OCI-LY1 (cell line): ENCODE measurements around the gene NKAIN2.

Source experiments
- H2AFZ ChIP-seq: fragments of 200-600 bp; sonication (generic), shearing (Covaris generic); 2 replicates; pipeline ENCODE4 v1.6.0; 2014; ENCODE audit warnings: antibody characterized with exemption, mild to moderate bottlenecking, low read length
- H3F3A ChIP-seq: fragments of 200-600 bp; sonication (generic), shearing (Covaris generic); 2 replicates; pipeline ENCODE4 v1.6.0; 2014; ENCODE audit warnings: mild to moderate bottlenecking, antibody characterized with exemption, low read length, moderate library complexity; ENCODE audit not compliant: insufficient read depth
- H3K27ac ChIP-seq: fragments of 200-600 bp; sonication (generic); 2 replicates; pipeline ENCODE4 v1.5.1; 2014; ENCODE audit warnings: low read length, mixed run types, mild to moderate bottlenecking, low read depth; ENCODE audit not compliant: poor library complexity, severe bottlenecking
- H3K27me3 ChIP-seq: fragments of 200-600 bp; sonication (generic); 2 replicates; pipeline ENCODE4 v1.6.0; 2014; ENCODE audit warnings: antibody characterized with exemption, mild to moderate bottlenecking, low read length, moderate library complexity; ENCODE audit not compliant: insufficient read depth
- H3K36me3 ChIP-seq: fragments of 200-600 bp; sonication (generic); 2 replicates; pipeline ENCODE4 v1.6.1; 2014; ENCODE audit warnings: mild to moderate bottlenecking, antibody characterized with exemption, low read length, moderate library complexity, mixed read lengths; ENCODE audit not compliant: insufficient read depth
- H3K4me1 ChIP-seq: fragments of 200-600 bp; sonication (generic); 2 replicates; pipeline ENCODE4 v1.5.1; 2014; ENCODE audit warnings: mild to moderate bottlenecking, low read length, moderate library complexity; ENCODE audit not compliant: insufficient read depth, severe bottlenecking
- H3K4me2 ChIP-seq: fragments of 200-600 bp; sonication (generic), shearing (Covaris generic); 2 replicates; pipeline ENCODE4 v1.6.1; 2014; ENCODE audit warnings: low read length
- H3K4me3 ChIP-seq: fragments of 200-600 bp; sonication (generic); 2 replicates; pipeline ENCODE4 v1.5.1; 2014; ENCODE audit warnings: low read length, low read depth, mild to moderate bottlenecking, mixed read lengths; ENCODE audit not compliant: poor library complexity, severe bottlenecking
- H3K79me2 ChIP-seq: fragments of 200-600 bp; shearing (Covaris generic); 2 replicates; pipeline ENCODE4 v1.6.1; 2016; ENCODE audit warnings: mixed run types, low read length, mixed read lengths; ENCODE audit not compliant: insufficient read depth
- H3K9ac ChIP-seq: fragments of 200-600 bp; sonication (generic), shearing (Covaris generic); 2 replicates; pipeline ENCODE4 v1.6.1; 2014; ENCODE audit warnings: mild to moderate bottlenecking, low read length, mixed read lengths
- H3K9me2 ChIP-seq: fragments of 200-600 bp; sonication (generic), shearing (Covaris generic); 2 replicates; pipeline ENCODE4 v1.6.1; 2014; ENCODE audit warnings: low read depth, mild to moderate bottlenecking, low read length, mixed read lengths
- H3K9me3 ChIP-seq: fragments of 200-600 bp; shearing (Covaris generic); 2 replicates; pipeline ENCODE4 v1.6.1; 2014; ENCODE audit warnings: low read length, mixed read lengths
- H4K20me1 ChIP-seq: fragments of 200-600 bp; sonication (generic), shearing (Covaris generic); 2 replicates; pipeline ENCODE4 v1.6.0; 2016; ENCODE audit warnings: mild to moderate bottlenecking, low read length; ENCODE audit not compliant: insufficient read depth
- EZH2 ChIP-seq: fragments of 200-600 bp; sonication (generic), shearing (Covaris generic); IDR thresholded peaks from 2 replicates; pipeline ENCODE4 v1.8.0; 2017; ENCODE audit warnings: borderline replicate concordance, mixed run types, mild to moderate bottlenecking, antibody characterized with exemption, low read length, moderate library complexity, mixed read lengths
- TF ChIP-seq, protein P1 (sequence below): fragments of 200-600 bp; sonication (generic), shearing (Covaris generic); IDR thresholded peaks from 2 replicates; pipeline ENCODE4 v1.5.1; 2017; ENCODE audit warnings: mild to moderate bottlenecking, antibody characterized with exemption, low read length, moderate library complexity, mixed read lengths

NKAIN2 gene

DNA sequence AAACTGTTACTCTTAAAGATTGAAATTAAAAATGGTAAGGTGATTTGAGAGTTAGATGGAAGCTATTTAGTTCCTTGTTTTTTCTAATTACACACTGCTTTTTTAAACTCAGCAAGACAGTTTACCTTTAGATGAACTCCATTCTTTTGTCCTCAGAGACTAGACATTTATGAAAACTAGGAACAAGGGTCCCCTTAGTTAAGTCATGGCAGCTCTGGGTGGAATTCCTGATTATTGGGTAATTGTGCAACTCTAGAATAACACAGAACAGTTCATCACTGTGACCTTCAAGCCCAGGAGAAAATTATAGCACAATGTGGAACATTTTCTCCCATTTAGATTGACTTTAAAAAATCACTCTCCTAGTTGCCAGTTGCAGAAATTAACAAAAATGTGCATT, 251.7 kb downstream of the NKAIN2 start:
- Histone ChIP-seq H3K36me3 (no peaks in the 10 kb centered on the region), H3F3A (no peaks in the 10 kb centered on the region), H3K4me1 (no peaks in the 10 kb centered on the region), H3K9me3 (no peaks in the 10 kb centered on the region), H2AFZ (no peak overlapping the region), H3K9me2 (no peaks in the 10 kb centered on the region), H4K20me1 (no peaks in the 10 kb centered on the region), H3K9ac (no peak overlapping the region), H3K79me2 (no peaks in the 10 kb centered on the region), H3K27me3 (no peaks in the 10 kb centered on the region), H3K4me2 (no peak overlapping the region), H3K27ac (no peak overlapping the region), H3K4me3 (no peak overlapping the region)
- TF ChIP-seq EZH2: no peak
- TF ChIP-seq, protein P1, sequence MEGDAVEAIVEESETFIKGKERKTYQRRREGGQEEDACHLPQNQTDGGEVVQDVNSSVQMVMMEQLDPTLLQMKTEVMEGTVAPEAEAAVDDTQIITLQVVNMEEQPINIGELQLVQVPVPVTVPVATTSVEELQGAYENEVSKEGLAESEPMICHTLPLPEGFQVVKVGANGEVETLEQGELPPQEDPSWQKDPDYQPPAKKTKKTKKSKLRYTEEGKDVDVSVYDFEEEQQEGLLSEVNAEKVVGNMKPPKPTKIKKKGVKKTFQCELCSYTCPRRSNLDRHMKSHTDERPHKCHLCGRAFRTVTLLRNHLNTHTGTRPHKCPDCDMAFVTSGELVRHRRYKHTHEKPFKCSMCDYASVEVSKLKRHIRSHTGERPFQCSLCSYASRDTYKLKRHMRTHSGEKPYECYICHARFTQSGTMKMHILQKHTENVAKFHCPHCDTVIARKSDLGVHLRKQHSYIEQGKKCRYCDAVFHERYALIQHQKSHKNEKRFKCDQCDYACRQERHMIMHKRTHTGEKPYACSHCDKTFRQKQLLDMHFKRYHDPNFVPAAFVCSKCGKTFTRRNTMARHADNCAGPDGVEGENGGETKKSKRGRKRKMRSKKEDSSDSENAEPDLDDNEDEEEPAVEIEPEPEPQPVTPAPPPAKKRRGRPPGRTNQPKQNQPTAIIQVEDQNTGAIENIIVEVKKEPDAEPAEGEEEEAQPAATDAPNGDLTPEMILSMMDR: no peak

DNA sequence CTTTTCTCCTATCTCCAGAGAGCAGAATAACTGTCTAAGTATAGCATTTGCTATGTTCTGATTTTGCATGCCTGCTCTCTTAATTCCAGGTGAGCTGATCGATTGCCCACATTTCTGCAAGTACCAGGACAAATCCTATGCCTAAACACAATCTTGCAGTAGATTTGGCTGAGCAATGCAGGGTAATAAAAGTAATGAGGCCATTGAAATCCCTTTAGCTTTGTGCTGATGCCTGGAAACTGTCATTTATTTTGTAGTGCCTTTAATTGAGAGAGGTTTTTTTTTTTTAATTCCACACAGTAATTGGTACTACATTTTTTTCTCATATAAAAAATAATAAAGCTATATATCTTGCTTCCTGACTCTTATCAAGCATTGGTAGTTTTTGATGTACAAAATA, 252.3 kb downstream of the NKAIN2 start:
- Histone ChIP-seq H3K9me3 (no peaks in the 10 kb centered on the region), H3K4me2 (no peak overlapping the region), H3K27me3 (no peaks in the 10 kb centered on the region), H3F3A (no peaks in the 10 kb centered on the region), H3K4me1 (no peaks in the 10 kb centered on the region), H3K79me2 (no peaks in the 10 kb centered on the region), H3K9me2 (no peaks in the 10 kb centered on the region), H3K36me3 (no peaks in the 10 kb centered on the region), H3K4me3 (no peak overlapping the region), H3K27ac (no peak overlapping the region), H3K9ac (no peak overlapping the region), H2AFZ (no peak overlapping the region), H4K20me1 (no peaks in the 10 kb centered on the region)
- no peak for TF ChIP-seq EZH2

DNA sequence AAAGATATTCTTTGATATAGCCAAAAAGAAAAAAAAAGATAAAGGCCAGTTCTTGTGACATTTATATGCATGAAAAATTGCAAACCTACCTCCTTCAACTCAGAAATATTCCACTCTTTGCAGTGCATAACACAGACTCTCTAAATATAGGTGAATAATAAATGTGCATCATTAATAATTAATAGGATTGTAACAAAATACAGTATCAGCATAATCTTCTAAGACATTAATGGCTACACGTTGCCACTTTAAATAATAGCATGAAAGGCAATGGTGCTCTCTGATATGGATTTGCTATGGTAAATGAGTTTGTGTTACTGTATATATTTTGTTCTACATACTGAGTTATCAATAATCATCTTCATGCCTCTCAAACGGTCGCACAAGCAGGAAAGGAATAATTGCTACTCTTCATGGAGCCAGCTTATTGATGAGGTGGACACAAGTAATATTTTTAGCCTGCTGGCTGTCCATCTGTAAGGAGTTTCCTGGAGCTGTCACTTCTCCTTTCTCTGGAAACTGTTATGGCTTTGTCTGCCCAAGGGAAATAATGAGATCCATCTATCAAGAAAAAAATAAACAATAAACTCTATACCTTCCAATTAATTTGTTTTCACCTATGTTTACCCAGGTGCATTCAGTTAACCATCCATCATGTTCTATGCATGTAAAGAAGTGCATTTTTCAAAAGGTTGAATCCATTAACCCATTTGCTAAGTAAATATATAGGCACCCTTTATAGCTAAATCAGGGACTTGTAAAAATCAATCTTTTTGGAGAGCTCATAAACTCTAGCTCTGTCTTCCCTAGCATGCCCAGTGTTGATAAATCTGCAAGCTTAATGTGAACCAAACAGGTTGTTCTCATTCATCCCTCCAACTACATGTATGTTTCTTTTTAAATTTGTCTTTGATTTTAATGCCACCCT, 253.0 kb downstream of the NKAIN2 start:
- Histone ChIP-seq H3K36me3 (no peaks in the 10 kb centered on the region), H3K4me2 (no peak overlapping the region)

More for the DNA sequence above, 253.0 kb downstream of the NKAIN2 start:
- Histone ChIP-seq H3K27me3 (no peaks in the 10 kb centered on the region), H3K27ac (no peak overlapping the region), H3K4me1 (no peaks in the 10 kb centered on the region), H3K9me2 (no peaks in the 10 kb centered on the region), H3K4me3 (no peak overlapping the region), H3F3A (no peaks in the 10 kb centered on the region), H3K9ac (no peak overlapping the region), H3K9me3 (no peaks in the 10 kb centered on the region), H3K79me2 (no peaks in the 10 kb centered on the region), H2AFZ (no peak overlapping the region), H4K20me1 (no peaks in the 10 kb centered on the region)
- no peak for TF ChIP-seq EZH2
- TF ChIP-seq, protein P1: no peak
